Kidney capillary endothelial cell (primary cell): ENCODE results near the gene EPS8L3.
"Not testable (repeated sequence)": the region's sequence is repeated elsewhere in the genome, so short reads cannot be mapped to it uniquely, and the experiment has no call there.

Source experiments
- DNase-seq: peaks from one replicate; pipeline ENCODE4 v3.0.0-alpha.2; 2018; ENCODE audit warnings: low spot score

The EPS8L3 gene

DNA sequence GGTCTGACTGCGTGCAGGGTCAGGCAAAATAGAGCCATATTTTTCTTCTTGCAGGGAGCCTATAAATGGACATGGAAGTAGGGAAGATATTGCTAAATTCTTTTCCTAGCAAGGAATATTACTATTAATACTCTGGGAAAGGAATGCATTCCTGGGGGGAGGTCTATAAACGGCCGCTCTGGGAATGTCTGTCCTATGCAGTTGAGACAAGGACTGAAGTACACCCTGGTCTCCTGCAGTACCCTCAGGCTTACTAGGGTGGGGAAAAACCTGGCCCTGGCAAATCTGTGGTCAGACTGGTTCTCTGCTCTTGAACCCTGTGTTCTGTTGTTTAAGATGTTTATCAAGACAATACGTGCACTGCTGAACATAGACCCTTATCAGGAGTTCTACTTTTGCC, 54.8 kb downstream of the EPS8L3 start:
- not testable (repeated sequence) for DNase-seq

- DNase-seq: no peak
Measured at GRCh38 chr1:109705411-109705810, 58.3 kb downstream of the EPS8L3 start.

- DNase-seq: no peak
Measured at GRCh38 chr1:109704173-109704572, 59.5 kb downstream of the EPS8L3 start.

DNA sequence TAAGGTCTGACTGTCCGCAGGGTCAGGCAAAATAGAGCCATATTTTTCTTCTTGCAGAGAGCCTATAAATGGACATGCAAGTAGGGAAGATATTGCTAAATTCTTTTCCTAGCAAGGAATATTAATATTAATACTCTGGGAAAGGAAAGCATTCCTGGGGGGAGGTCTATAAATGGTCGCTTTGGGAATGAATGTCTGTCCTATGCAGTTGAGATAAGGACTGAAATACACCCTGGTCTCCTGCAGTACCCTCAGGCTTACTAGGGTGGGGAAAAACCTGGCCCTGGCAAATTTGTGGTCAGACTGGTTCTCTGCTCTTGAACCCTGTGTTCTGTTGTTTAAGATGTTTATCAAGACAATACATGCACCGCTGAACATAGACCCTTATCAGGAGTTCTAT, 60.8 kb downstream of the EPS8L3 start:
- DNase-seq: not testable (repeated sequence)
